ENCODE measurements around the gene THAP8.

Gene THAP8

DNA sequence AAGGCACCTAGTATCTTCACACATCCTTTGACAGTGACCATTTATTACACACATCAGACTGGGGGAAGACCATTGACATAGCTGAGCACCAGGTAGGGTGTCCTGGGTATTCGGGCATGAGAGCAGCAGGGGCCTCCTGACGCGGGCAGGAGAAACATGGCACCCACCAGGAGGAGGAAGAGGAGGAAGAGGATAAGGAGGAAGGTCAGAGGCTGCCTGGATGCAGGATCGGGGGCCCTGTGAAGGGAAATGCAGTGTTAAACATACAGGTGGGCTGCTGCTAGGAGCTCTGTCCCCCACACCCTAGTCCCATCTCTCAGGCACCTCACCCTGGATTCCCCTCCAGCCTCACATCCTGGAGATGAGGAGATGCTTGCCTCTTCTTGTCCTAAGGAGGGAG, 50.8 kb downstream of the THAP8 start:
- Histone ChIP-seq H3K9me3 (ENCODE audit: insufficient read depth, low read depth, low read length) (no peaks in the 10 kb centered on the region), H3K4me1 (ENCODE audit: insufficient read depth, low read length) (no peaks in the 10 kb centered on the region), H3K4me3 (ENCODE audit: low read length) (no peak overlapping the region), H3K36me3 (ENCODE audit: insufficient read depth, low read depth, low read length) (peaks cover 19% of the 10 kb centered on the region; the same call in 1 of the 2 replicates), H3K27me3 (ENCODE audit: insufficient read depth, low read length) (no peaks in the 10 kb centered on the region), H3K9ac (ENCODE audit: low read depth, low read length) (no peak overlapping the region), H3K27ac (ENCODE audit: low read length) (no peak overlapping the region)

DNA sequence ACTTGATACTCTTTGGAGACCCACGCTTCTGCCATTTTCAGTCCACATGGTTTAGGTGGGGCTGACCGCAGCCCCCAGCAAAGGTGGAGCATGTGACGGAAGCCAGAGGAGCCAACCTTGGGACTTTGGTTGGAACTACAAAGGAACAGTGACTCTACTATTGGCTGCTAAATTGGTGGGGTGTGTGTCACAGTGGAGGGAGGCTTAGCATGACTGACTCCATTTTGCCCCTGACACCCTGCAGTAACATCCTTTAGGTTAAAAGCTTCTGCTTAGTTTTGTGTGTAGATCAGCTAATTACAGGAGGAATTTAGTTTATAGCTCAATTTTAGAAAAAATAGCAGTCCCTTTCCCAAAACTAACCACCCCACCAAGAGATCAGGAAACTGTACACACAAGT, 52.5 kb downstream of the THAP8 start:
- Histone ChIP-seq H3K4me3 (ENCODE audit: low read length) (no peak overlapping the region), H3K9me3 (ENCODE audit: insufficient read depth, low read depth, low read length) (no peaks in the 10 kb centered on the region), H3K9ac (ENCODE audit: low read depth, low read length) (no peak overlapping the region), H3K27me3 (ENCODE audit: insufficient read depth, low read length) (no peaks in the 10 kb centered on the region), H3K36me3 (ENCODE audit: insufficient read depth, low read depth, low read length) (peaks cover 19% of the 10 kb centered on the region; the same call in 1 of the 2 replicates), H3K27ac (ENCODE audit: low read length) (no peak overlapping the region), H3K4me1 (ENCODE audit: insufficient read depth, low read length) (no peaks in the 10 kb centered on the region)

DNA sequence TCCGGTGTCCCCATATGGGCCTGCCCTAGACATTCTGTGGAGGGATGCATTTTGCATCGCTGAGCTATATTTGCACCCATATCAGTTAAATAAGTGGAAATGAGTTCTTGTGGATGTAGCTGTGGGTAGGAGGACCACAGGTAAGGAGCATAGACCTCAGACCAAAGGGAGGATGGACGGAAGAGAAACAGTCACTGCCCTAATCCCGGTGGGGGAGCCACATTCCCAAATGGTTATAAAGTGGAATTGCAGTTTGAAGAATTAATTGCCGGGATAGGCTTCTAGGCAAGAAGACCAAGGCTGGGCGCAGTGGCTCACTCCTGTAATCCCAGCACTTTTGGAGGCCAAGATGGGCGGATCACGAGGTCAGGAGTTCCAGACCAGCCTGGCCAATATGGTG, 57.3 kb downstream of the THAP8 start:
- H3K4me1 ChIP-seq (ENCODE audit: insufficient read depth, low read length) = peaks cover 4% of the 10 kb centered on the region; the same call in 1 of the 2 replicates
- no peaks in the 10 kb centered on the region for H3K9me3 ChIP-seq (ENCODE audit: insufficient read depth, low read depth, low read length)
- 0 out of 2 replicates have a peak, but pooled peaks cover 5% of the 10 kb centered on the region for H3K36me3 ChIP-seq (ENCODE audit: insufficient read depth, low read depth, low read length)
- H3K9ac ChIP-seq (ENCODE audit: low read depth, low read length) = no peak overlapping the region
- no peak overlapping the region for H3K4me3 ChIP-seq (ENCODE audit: low read length)
- no peak overlapping the region for H3K27ac ChIP-seq (ENCODE audit: low read length)
- no peaks in the 10 kb centered on the region for H3K27me3 ChIP-seq (ENCODE audit: insufficient read depth, low read length)

GRCh38 chr19:35995048-35995993, 58.8 kb downstream of the THAP8 start, which contains the start of gene SDHAF1:
Gene SDHAF1 (plus strand): TSS chr19:35995188. CDS start chr19:35995275, 87 bp downstream.
- Histone ChIP-seq H3K9ac (ENCODE audit: low read depth, low read length) (peak within 1 kb of the TSS; percentile 76), H3K36me3 (ENCODE audit: insufficient read depth, low read depth, low read length) (no peaks in the 10 kb centered on the region), H3K27me3 (ENCODE audit: insufficient read depth, low read length) (no peaks in the 10 kb centered on the region), H3K4me1 (ENCODE audit: insufficient read depth, low read length) (peaks cover 4% of the 10 kb centered on the region; the same call in 1 of the 2 replicates), H3K4me3 (ENCODE audit: low read length) (peak within 1 kb of the TSS; percentile 90), H3K27ac (ENCODE audit: low read length) (no peak within 1 kb of the TSS), H3K9me3 (ENCODE audit: insufficient read depth, low read depth, low read length) (no peaks in the 10 kb centered on the region)

DNA sequence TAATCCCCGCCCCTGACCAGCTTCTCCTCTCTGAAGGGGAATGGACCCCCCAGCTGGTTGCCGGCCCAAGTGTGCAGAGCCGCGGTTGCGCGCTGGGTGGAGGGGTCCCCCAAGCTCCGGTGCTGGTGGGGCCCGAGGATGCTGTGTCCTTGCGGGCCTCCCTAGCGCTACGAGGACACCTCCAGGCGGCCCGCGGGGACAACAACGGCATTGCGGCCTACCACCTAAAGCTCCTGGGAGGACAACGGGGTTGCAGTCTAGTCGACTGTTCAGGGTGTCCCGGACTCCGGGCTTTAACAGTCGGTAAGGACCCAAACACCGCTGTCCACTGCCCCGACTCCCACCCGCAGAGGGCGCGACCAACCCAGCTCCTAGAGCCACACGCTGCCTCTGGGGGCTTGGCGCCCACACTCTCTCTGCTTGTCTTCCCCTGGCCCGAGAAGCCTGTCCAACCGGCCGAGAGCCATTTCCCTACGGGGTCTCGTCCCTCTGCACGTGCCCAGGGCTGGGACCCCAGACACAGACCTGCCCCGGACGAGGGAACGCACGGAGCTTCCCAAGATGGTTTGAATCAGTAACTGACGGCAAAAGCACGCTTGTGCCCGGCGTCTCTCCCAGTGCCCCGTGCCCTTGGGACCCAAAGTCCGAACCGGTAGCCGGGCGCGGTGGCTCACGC, 60.0 kb downstream of the THAP8 start:
- Histone ChIP-seq H3K4me3 (ENCODE audit: low read length) (no peak overlapping the region), H3K9ac (ENCODE audit: low read depth, low read length) (no peak overlapping the region), H3K36me3 (ENCODE audit: insufficient read depth, low read depth, low read length) (no peaks in the 10 kb centered on the region)

DNA sequence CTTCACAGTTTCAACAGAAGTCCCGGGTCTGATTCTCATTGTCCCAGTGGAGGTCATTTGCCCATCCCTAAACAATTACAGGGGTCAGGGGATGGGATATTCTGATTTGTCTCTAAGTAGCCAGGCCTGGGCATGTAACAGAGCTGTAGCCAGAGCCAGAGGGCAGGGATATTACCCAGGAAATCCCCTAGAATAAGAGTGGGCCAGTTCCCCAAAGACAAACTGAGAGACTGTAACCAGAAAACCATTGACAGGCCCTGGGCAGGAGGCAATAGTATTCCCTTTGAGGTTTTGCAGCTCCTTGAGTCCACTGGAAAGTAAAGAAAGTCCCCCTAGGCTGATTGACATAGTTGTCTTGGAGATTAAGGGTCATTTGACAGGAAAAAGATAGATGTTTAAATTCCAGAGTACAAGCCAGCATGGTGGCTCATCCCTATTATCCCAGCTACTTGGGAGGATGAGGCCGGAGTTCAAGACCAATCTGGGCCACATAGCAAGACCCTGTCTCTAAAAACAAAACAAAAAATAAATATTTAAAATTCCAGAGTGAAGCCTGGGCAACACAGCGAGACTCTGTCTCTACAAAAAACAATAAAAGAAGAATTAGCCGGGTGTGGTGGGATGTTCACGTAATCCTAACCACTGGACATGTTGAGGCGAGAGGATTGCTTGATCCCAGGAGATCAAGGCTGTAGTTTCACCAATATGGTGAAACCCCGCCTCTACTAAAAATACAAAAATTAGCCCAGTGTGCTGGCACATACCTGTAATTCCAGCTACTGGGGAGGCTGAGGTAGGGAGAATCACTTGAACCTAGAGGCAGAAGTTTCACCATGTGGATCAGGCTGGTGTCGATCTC, 60.9 kb downstream of the THAP8 start:
- Histone ChIP-seq H3K4me3 (ENCODE audit: low read length) (no peak overlapping the region), H3K9me3 (ENCODE audit: insufficient read depth, low read depth, low read length) (no peaks in the 10 kb centered on the region), H3K4me1 (ENCODE audit: insufficient read depth, low read length) (peaks cover 4% of the 10 kb centered on the region; the same call in 1 of the 2 replicates), H3K9ac (ENCODE audit: low read depth, low read length) (no peak overlapping the region), H3K27me3 (ENCODE audit: insufficient read depth, low read length) (peaks cover 8% of the 10 kb centered on the region; the same call in 1 of the 2 replicates), H3K36me3 (ENCODE audit: insufficient read depth, low read depth, low read length) (no peaks in the 10 kb centered on the region), H3K27ac (ENCODE audit: low read length) (no peak overlapping the region)

More for the DNA sequence above, 60.0 kb downstream of the THAP8 start:
- H3K27me3 ChIP-seq (ENCODE audit: insufficient read depth, low read length) = no peaks in the 10 kb centered on the region
- H3K27ac ChIP-seq (ENCODE audit: low read length) = no peak overlapping the region
- H3K9me3 ChIP-seq (ENCODE audit: insufficient read depth, low read depth, low read length) = no peaks in the 10 kb centered on the region
- peaks cover 4% of the 10 kb centered on the region; the same call in 1 of the 2 replicates for H3K4me1 ChIP-seq (ENCODE audit: insufficient read depth, low read length)

DNA sequence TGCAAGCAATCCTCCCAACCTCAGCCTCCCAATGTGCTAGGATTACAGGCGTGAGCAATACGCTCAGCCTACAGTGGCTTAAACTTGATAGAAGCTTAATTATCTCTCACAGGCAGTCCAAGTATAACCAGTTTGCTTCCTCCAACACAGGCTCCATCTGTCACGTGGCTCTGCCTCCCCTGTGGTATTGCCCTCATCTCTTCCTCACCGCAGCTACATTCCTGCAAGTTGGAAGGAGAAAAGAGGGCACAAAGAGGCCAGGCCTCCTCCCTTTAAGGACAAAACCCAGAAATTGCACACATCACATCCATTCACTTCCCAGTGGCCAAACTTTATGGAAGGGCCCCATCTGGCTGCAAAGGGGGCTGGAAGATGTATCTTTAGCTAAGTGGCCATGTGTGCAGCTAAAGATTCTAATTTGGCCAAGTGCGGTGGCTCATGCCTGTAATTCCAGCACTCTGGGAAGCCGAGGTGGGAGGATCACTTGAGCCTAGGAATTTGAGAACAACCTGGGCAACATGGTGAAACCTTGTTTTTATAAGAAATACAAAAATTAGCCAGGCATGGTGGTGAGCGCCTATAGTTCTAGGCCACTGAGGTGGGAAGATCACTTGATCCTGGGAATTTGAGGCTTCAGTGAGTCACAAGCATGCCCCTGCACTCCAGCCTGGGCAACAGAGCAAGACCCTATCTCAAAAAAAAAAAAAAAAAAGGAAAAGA, 62.2 kb downstream of the THAP8 start:
- Histone ChIP-seq H3K4me3 (ENCODE audit: low read length) (no peak overlapping the region), H3K36me3 (ENCODE audit: insufficient read depth, low read depth, low read length) (no peaks in the 10 kb centered on the region), H3K4me1 (ENCODE audit: insufficient read depth, low read length) (peaks cover 4% of the 10 kb centered on the region; the same call in 1 of the 2 replicates), H3K27me3 (ENCODE audit: insufficient read depth, low read length) (peaks cover 14% of the 10 kb centered on the region; the same call in 1 of the 2 replicates), H3K27ac (ENCODE audit: low read length) (no peak overlapping the region), H3K9me3 (ENCODE audit: insufficient read depth, low read depth, low read length) (no peaks in the 10 kb centered on the region), H3K9ac (ENCODE audit: low read depth, low read length) (no peak overlapping the region)

DNA sequence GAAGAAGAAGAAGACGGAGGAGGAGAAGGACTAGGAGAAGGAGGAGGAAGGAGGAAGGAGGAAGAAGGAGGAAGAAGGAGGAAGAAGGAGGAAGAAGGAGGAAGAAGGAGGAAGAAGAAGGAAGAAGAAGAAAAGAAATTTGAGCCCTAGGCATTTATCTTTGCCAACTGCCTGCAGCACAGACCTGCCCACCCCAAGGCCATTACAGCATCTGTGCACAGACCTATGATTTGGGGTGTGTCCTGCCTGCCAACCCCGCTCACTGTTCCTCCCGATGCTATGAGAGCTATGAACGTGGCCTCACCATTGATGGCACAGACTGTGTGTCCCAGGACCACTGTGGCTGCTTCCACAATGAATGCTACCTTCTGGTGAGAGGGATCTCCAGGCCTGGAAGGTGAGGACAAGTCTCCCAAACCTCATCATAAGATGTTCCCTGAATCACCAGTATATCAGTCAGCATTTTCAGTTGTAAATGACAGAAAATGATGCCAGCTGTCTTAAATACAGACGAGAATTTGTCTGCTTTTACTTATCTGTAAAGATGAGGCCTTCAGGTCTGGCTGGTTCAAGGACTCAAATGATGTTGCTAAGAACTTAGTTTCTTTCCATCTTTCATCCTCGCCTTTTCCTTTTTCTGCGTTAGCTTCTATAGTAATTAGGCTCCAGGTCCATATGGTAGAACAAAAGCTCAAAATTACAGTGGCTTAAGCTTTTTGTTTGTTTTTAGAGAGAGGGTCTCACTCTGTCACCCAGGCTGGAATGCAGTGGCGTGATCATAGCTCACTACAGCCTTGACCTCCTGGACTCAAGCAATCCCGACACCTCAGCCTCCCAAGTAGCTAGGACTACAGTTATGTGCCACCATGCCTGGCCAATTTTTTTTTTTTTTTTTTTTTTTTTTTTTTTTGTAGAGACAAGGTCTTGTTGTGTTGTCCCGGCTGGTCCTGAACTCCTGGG, 63.0 kb downstream of the THAP8 start:
- Histone ChIP-seq H3K27me3 (ENCODE audit: insufficient read depth, low read length) (peaks cover 22% of the 10 kb centered on the region), H3K27ac (ENCODE audit: low read length) (no peak overlapping the region), H3K9ac (ENCODE audit: low read depth, low read length) (no peak overlapping the region), H3K4me3 (ENCODE audit: low read length) (no peak overlapping the region), H3K9me3 (ENCODE audit: insufficient read depth, low read depth, low read length) (no peaks in the 10 kb centered on the region), H3K36me3 (ENCODE audit: insufficient read depth, low read depth, low read length) (no peaks in the 10 kb centered on the region), H3K4me1 (ENCODE audit: insufficient read depth, low read length) (peaks cover 3% of the 10 kb centered on the region; the same call in 1 of the 2 replicates)

GRCh38 chr19:35990156-35990555, 63.9 kb downstream of the THAP8 start:
- Histone ChIP-seq H3K27ac (ENCODE audit: low read length) (no peak overlapping the region), H3K9me3 (ENCODE audit: insufficient read depth, low read depth, low read length) (no peaks in the 10 kb centered on the region), H3K9ac (ENCODE audit: low read depth, low read length) (no peak overlapping the region), H3K4me1 (ENCODE audit: insufficient read depth, low read length) (no peaks in the 10 kb centered on the region), H3K4me3 (ENCODE audit: low read length) (no peak overlapping the region), H3K36me3 (ENCODE audit: insufficient read depth, low read depth, low read length) (no peaks in the 10 kb centered on the region), H3K27me3 (ENCODE audit: insufficient read depth, low read length) (peaks cover 31% of the 10 kb centered on the region)

DNA sequence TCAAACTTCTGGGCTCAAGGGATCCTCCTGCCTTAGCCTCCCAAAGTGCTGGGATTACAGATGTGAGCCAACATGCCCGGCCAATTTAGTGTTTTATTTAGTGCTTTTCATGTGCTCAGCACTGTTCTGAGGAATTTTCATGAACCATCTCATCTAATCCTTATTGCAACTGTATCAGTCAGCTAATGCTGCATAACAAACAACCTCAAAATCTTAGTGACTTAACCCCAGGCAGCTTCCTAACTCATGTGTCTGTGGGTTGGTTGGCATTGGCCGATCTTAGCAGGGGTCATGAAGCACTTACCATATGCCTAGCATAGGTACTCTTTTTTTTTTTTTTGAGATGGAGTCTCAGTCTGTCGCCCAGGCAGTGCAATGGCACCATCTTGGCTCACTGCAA, 65.3 kb downstream of the THAP8 start:
- no peak overlapping the region for H3K27ac ChIP-seq (ENCODE audit: low read length)
- H3K27me3 ChIP-seq (ENCODE audit: insufficient read depth, low read length) = peaks cover 43% of the 10 kb centered on the region
- H3K9ac ChIP-seq (ENCODE audit: low read depth, low read length) = no peak overlapping the region
- no peaks in the 10 kb centered on the region for H3K36me3 ChIP-seq (ENCODE audit: insufficient read depth, low read depth, low read length)
- no peaks in the 10 kb centered on the region for H3K9me3 ChIP-seq (ENCODE audit: insufficient read depth, low read depth, low read length)
- H3K4me3 ChIP-seq (ENCODE audit: low read length) = no peak overlapping the region
- no peaks in the 10 kb centered on the region for H3K4me1 ChIP-seq (ENCODE audit: insufficient read depth, low read length)
